ENCODE measurements around the gene NEXN.

- TF ChIP-seq YY1 (IDR thresholded peaks at IDR 0.05; ENCODE audit: insufficient read depth, insufficient read length) (peak; percentile 43), ZNF274 (IDR thresholded peaks at IDR 0.05; ENCODE audit: low read depth, low read length) (no peak)
Measured at GRCh38 chr1:77978293-77978968, 90.0 kb downstream of the NEXN start.

Measured in NT2/D1 (cell line).